AG04450 (cell line): Measurements from ENCODE around the gene NACC2. TPM values are rescaled to one million over a fixed set of nuclear protein-coding genes. Genes with fewer than 3 reads are reported as not detected.
A peak's percentile ranks its signal among the peaks of the same experiment; 100 is the strongest.

Source experiments
- CTCF ChIA-PET: fragments of 300-600, 350-600 bp; formaldehyde crosslinking; extraction: SDS; loops from one replicate; lab custom pipeline; 2022; ENCODE audit warnings: antibody characterized with exemption, inconsistent platforms; lab: Charles Lee
- POLR2A ChIA-PET: fragments of 350-600 bp; formaldehyde crosslinking; extraction: SDS; loops from one replicate; lab custom pipeline; 2021; ENCODE audit warnings: antibody characterized with exemption, inconsistent platforms; lab: Yijun Ruan, JAX
- DNase-seq: peaks from one replicate; pipeline ENCODE4 v3.0.0-alpha.2; 2011; ENCODE audit warnings: low read depth, low spot score
- H3K27ac ChIP-seq: one replicate; pipeline ENCODE4 v1.5.1; 2012; ENCODE audit warnings: low read depth, low read length, control low read depth
- H3K27me3 ChIP-seq: one replicate; pipeline ENCODE4 v1.6.0; 2012; ENCODE audit warnings: low read length; ENCODE audit not compliant: control insufficient read depth, insufficient read depth
- H3K4me3 ChIP-seq: 2 replicates; pipeline ENCODE4 v1.5.1; 2011; ENCODE audit warnings: mild to moderate bottlenecking, low read depth, low read length, control low read depth
- H3K9me3 ChIP-seq: 2 replicates; pipeline ENCODE4 v1.5.1; 2012; ENCODE audit warnings: low read length; ENCODE audit not compliant: control insufficient read depth, insufficient read depth
- polyA plus RNA-seq: library from polyadenylated mRNA; depleted of rRNA; stranded (reverse); fragments of >200 nt; gene quantifications from 2 replicates; pipeline ENCODE4 v1.2.3, GENCODE V29; 2011
- TF ChIP-seq, protein P1 (sequence below): IDR thresholded peaks from 2 replicates; pipeline ENCODE4 v1.5.1; 2011; ENCODE audit warnings: low read depth, low read length, control low read depth, inconsistent platforms

The NACC2 gene
- polyA plus RNA-seq, 1 experiment, result 11.7 TPM

GRCh38 chr9:136133191-136133958 lies 38.3 kb upstream of the NACC2 start:
- Histone ChIP-seq H3K27me3 (peaks cover 66% of the 10 kb centered on the region), H3K27ac (no peak overlapping the region), H3K4me3 (peak overlapping the region; percentile 41), H3K9me3 (no peaks in the 10 kb centered on the region; the same call in 1 of the 2 replicates)
- POLR2A ChIA-PET, result no interaction called here
- no peak for DNase-seq
- CTCF ChIA-PET, result interaction anchor here (0.6 to 1.2 kb wide), 8 partner anchors 11 to 157 kb away, joined by 3 to 5 read pairs (median 3); no protein-coding TSS in a partner anchor
- TF ChIP-seq, protein P1, sequence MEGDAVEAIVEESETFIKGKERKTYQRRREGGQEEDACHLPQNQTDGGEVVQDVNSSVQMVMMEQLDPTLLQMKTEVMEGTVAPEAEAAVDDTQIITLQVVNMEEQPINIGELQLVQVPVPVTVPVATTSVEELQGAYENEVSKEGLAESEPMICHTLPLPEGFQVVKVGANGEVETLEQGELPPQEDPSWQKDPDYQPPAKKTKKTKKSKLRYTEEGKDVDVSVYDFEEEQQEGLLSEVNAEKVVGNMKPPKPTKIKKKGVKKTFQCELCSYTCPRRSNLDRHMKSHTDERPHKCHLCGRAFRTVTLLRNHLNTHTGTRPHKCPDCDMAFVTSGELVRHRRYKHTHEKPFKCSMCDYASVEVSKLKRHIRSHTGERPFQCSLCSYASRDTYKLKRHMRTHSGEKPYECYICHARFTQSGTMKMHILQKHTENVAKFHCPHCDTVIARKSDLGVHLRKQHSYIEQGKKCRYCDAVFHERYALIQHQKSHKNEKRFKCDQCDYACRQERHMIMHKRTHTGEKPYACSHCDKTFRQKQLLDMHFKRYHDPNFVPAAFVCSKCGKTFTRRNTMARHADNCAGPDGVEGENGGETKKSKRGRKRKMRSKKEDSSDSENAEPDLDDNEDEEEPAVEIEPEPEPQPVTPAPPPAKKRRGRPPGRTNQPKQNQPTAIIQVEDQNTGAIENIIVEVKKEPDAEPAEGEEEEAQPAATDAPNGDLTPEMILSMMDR, result peak; percentile 41

DNA sequence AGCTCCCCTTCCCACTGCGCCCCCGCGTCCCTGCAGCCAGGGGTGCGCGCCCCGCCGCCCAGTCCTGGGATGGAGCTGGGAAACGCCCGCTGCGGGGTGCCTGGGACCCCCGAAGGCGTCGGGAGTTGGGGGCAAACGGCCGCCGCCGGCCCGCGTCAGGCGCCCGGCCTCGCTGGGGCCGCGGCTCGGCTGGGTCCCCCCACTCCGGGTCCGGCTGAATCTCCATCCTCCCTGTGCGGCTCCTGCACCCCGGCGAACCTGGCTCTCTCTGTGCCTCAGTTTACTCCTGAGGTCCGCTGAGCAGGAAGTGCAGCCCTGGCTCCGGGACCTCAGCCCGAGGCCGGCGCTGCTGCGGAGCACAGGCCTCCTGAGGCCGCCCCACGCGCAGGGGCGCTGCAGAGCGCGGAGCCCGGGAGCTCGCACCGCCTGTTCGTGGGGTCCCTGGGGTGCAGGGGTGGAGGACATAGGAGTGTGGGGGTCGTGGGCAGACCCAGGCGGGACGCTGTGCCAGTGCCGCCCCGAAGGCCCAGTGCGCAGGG lies 37.5 kb upstream of the NACC2 start:
- H3K27me3 ChIP-seq, result peaks cover 69% of the 10 kb centered on the region
- POLR2A ChIA-PET, result no interaction called here
- H3K9me3 ChIP-seq, result no peaks in the 10 kb centered on the region; the same call in 1 of the 2 replicates
- no peak for DNase-seq
- peak overlapping the region; percentile 10; the same call in 1 of the 2 replicates for H3K4me3 ChIP-seq
- no peak overlapping the region for H3K27ac ChIP-seq
- TF ChIP-seq, protein P1, result peak; percentile 9; the same call in 1 of the 2 replicates
- CTCF ChIA-PET, result interaction anchor here (0.6 to 1.2 kb wide), 7 partner anchors 8 to 156 kb away, joined by 3 to 5 read pairs (median 3); no protein-coding TSS in a partner anchor

DNA sequence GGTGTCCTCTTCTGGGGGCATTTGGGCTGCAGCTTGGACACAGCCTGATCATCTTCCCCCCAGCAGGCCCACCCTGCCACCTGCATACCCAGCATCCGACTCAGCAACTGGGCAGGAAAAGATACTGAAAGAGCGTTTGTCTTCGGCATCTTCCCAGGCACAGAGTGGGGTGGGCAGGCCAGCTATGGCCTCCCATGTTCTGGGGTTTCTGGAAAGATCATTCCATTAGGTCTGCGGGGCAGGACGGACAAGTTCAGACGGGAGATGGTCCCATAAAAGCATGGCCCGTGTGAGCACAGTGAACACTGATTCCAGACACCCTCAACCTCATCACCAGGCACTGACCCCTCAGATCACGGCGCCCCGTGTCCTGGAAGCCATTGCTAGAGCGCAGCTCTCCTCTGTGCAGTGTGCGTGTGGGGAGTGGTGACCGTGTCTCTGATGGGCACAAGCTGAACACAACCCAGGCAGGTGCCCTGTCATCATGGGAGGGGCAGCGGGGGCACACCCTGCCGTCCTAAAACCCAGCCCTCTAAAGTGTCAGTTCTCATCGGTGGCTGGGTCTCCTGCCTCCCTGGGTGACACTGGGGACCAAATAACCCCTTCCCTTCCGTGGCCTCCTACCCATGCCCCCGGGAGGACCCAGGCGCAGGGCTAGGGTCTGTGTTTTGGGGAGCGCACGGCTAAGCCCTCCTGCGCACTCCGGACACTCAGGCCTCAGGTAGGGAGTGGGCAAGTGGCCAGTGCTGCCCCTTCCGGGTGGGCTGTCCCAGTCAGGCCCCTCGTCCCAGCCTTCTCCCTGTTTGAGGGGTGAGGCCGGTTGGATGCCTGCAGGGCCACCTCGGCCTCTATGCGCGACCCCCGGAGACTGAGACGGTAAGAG lies 36.8 kb upstream of the NACC2 start:
- POLR2A ChIA-PET, result no interaction called here
- CTCF ChIA-PET, result interaction anchor here (0.7 to 1.2 kb wide), 4 partner anchors 9 to 163 kb away, joined by 3 to 5 read pairs (median 4); no protein-coding TSS in a partner anchor
- DNase-seq, result no peak
- no peak overlapping the region for H3K4me3 ChIP-seq
- no peaks in the 10 kb centered on the region; the same call in 1 of the 2 replicates for H3K9me3 ChIP-seq
- peaks cover 68% of the 10 kb centered on the region for H3K27me3 ChIP-seq
- TF ChIP-seq, protein P1, result no peak
- H3K27ac ChIP-seq, result no peak overlapping the region

GRCh38 chr9:136129176-136129575 lies 34.1 kb upstream of the NACC2 start:
- ChIA-PET CTCF (no interaction called here), POLR2A (no interaction called here)
- Histone ChIP-seq H3K4me3 (no peak overlapping the region), H3K27ac (no peak overlapping the region), H3K9me3 (peaks cover 3% of the 10 kb centered on the region; the same call in 1 of the 2 replicates), H3K27me3 (peaks cover 67% of the 10 kb centered on the region)
- no peak for DNase-seq
- TF ChIP-seq, protein P1, result no peak
